ENCODE measurements around the gene CMSS1. TPM values are rescaled to one million over a fixed set of nuclear protein-coding genes. Genes with fewer than 3 reads are reported as not detected.

The CMSS1 gene
- 9.2 TPM for total RNA-seq

DNA sequence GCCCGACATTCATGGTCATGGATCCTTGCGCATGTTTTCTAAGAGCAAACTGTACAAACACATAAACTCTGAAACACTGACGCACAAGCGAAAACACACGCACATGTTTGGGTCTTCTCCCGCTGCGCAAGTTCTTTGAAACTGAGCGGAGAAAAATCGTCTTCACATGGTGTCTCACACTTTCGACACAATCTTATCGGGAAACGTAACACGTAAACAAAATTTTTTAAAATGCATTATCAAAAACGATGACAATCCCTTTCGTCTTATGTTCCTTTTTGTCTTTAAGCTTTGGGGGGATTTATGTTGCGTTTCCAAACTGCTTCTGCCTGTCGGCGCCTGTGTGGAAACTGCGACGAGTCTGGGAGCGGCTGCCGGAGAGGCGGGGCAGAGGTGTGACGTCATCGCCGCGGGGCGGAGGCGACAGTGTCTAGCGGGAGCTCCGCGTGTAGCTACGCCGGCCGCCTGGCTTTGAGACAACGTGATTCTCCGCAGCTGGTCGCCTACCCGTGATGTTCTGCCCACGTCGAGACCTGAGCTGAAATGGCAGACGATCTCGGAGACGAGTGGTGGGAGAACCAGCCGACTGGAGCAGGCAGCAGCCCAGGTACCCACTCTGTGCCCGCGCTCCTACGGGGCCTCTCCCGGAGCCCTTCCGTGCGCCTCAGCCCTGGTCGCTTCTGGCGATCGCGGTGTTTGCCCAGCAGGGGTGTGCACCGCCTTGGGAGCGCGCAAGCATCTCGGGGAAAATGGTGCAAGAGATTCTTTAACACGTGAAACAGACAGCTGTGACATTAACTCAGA, at the start of gene CMSS1:
Gene CMSS1 (plus strand): TSS at position 426 of the 804 bp plus-strand sequence.
- peaks cover 0 to 19% of the 10 kb centered on the region in 2 donors for H3K4me1 ChIP-seq
- DNase-seq (ENCODE audit: low spot score in 2 of 2), result peak; percentile 55 to 96
- peak; percentile 15 to 52 (median 38) for TF ChIP-seq CTCF (IDR thresholded peaks at IDR 0.05)
- no peaks in the 10 kb centered on the region for H3K27me3 ChIP-seq
- no peaks in the 10 kb centered on the region for H3K9me3 ChIP-seq
- peak within 1 kb of the TSS; percentile 71 to 79 for H3K4me3 ChIP-seq
- H3K36me3 ChIP-seq, result no peaks in the 10 kb centered on the region
- intact Hi-C loops (cut with DNase I), result loop anchor here (5.0 kb wide), 2 partner anchors 445 to 915 kb away; partner anchors contain the start of genes DCBLD2 and TBC1D23
- H3K27ac ChIP-seq, result peak within 1 kb of the TSS; percentile 90

GRCh38 chr3:99768126-99768525, 49.5 kb upstream of the CMSS1 start:
- intact Hi-C loops (cut with DNase I), result no loop called here
- no peak for TF ChIP-seq CTCF (IDR thresholded peaks at IDR 0.05)
- no peaks in the 10 kb centered on the region for H3K9me3 ChIP-seq
- H3K27me3 ChIP-seq, result no peaks in the 10 kb centered on the region
- no peak overlapping the region for H3K4me3 ChIP-seq
- H3K27ac ChIP-seq, result no peak overlapping the region
- no peak for DNase-seq (ENCODE audit: low spot score in 2 of 2)
- peaks cover 0 to 2% of the 10 kb centered on the region in 2 donors for H3K4me1 ChIP-seq
- peaks cover 0 to 10% of the 10 kb centered on the region in 2 donors for H3K36me3 ChIP-seq

DNA sequence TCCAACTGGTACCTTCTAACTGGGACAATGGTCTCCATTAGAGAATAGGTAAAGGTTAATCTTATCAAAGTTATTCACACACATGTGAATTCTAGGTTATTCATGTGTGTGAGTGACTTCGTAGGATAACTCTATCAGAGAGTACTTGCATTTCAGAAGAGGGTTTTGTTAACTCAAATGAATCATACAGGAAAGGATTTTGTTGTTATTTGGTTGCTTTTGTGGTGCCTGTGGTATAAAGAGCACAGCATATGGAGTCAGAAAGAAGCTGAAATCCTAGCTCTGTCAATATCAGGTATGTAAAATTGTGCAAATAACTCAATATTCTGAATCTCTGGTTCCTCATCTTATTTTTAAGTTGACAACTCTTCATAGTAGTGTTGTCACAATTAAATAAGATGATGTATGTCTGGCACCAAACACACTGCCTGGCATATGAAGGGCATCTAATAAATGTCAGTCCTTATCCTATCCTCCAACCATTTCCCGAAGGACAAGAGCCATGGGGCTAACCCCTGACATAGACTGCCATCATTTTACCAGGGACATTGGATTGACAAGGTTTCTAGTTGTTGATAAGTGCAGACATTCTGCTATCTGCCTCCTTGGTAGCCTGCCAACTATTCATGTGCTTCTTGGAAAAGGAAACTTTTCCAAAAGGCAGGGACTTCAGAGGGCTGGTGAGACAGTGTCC, 48.7 kb upstream of the CMSS1 start:
- intact Hi-C loops (cut with DNase I), result no loop called here
- Histone ChIP-seq H3K4me1 (peaks cover 0 to 2% of the 10 kb centered on the region in 2 donors), H3K4me3 (no peak overlapping the region), H3K27ac (no peak overlapping the region), H3K9me3 (no peaks in the 10 kb centered on the region), H3K27me3 (no peaks in the 10 kb centered on the region), H3K36me3 (peaks cover 0 to 10% of the 10 kb centered on the region in 2 donors)
- no peak for TF ChIP-seq CTCF (IDR thresholded peaks at IDR 0.05)
- no peak for DNase-seq (ENCODE audit: low spot score in 2 of 2)

DNA sequence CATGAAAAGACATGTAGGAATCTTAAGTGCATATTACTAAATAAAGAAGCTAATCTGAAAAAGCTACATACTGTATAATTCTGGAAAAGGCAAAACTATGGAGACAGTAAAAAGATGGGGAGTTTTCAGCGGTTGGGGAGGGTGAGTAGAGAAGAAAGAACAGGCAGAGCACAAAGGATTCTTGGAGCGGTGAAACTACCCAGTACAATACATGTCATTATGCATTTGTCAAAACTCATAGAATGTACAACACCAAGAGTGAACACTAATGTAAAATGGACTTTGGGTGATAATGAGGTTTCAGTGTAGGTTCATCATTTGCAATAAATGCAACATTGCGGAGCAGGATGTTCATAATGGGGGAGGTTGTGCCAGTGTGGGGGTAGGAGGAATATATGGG, 45.5 kb upstream of the CMSS1 start:
- peaks cover 0 to 2% of the 10 kb centered on the region in 2 donors for H3K4me1 ChIP-seq
- H3K27me3 ChIP-seq, result no peaks in the 10 kb centered on the region
- no peak overlapping the region for H3K27ac ChIP-seq
- intact Hi-C loops (cut with DNase I), result no loop called here
- H3K4me3 ChIP-seq, result no peak overlapping the region
- DNase-seq (ENCODE audit: low spot score in 2 of 2), result no peak
- H3K36me3 ChIP-seq, result peaks cover 0 to 10% of the 10 kb centered on the region in 2 donors
- TF ChIP-seq CTCF (IDR thresholded peaks at IDR 0.05), result no peak
- H3K9me3 ChIP-seq, result no peaks in the 10 kb centered on the region

DNA sequence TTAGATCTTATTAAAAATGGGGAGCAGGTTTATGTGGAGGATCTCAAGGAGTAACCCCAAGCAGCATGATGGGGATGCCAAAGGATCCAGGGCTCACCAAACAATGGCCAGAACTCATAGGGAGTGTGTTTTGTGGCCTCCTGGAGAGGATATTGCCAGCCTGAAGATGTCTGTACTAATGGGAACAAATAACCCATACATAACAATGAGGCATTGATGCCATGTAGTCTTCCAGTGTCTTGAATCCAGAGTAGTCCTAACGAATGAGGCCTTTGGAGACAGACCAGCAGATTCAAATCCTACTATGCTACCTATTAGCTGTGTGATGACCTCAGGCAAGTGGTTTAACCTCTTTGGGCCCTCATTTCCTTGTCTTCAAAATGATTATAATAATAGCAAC, 45.0 kb upstream of the CMSS1 start:
- H3K4me1 ChIP-seq, result peaks cover 0 to 2% of the 10 kb centered on the region in 2 donors
- H3K27me3 ChIP-seq, result no peaks in the 10 kb centered on the region
- H3K27ac ChIP-seq, result no peak overlapping the region
- TF ChIP-seq CTCF (IDR thresholded peaks at IDR 0.05), result no peak
- no peak for DNase-seq (ENCODE audit: low spot score in 2 of 2)
- no peaks in the 10 kb centered on the region for H3K9me3 ChIP-seq
- peaks cover 0 to 10% of the 10 kb centered on the region in 2 donors for H3K36me3 ChIP-seq
- no peak overlapping the region for H3K4me3 ChIP-seq
- intact Hi-C loops (cut with DNase I), result no loop called here

Data from ascending aorta (tissue), 2 donors.